RPMI8226 (cell line): ENCODE results near the gene HES5.
"Not testable (repeated sequence)": the region's sequence is repeated elsewhere in the genome, so short reads cannot be mapped to it uniquely, and the experiment has no call there.

ENCODE experiments used
- DNase-seq: peaks from one replicate; pipeline ENCODE4 v3.0.0-alpha.2; 2015

HES5 gene

GRCh38 chr1:2560299-2561073, 30.4 kb upstream of the HES5 start:
- DNase-seq, result no peak

GRCh38 chr1:2559509-2560298, 29.6 kb upstream of the HES5 start:
- DNase-seq, result no peak

GRCh38 chr1:2558861-2559260, 28.8 kb upstream of the HES5 start:
- DNase-seq, result no peak

- no peak for DNase-seq
Measured at GRCh38 chr1:2558420-2558819, 28.4 kb upstream of the HES5 start.

- DNase-seq, result no peak
Measured at GRCh38 chr1:2557482-2558400, 27.7 kb upstream of the HES5 start.

- peak; percentile 71 for DNase-seq
Measured at GRCh38 chr1:2556678-2557481, 26.8 kb upstream of the HES5 start.

- DNase-seq, result peak; percentile 80
Measured at GRCh38 chr1:2556277-2556677, 26.2 kb upstream of the HES5 start, which contains the start of gene TNFRSF14. TNFRSF14 (plus strand) TSS chr1:2556371; CDS start chr1:2556665, 294 bp downstream.

GRCh38 chr1:2555634-2556276, 25.7 kb upstream of the HES5 start:
- peak; percentile 72 for DNase-seq

- peak; percentile 42 for DNase-seq
Measured at GRCh38 chr1:2554621-2555387, 24.7 kb upstream of the HES5 start.

GRCh38 chr1:2553871-2554620, 24.0 kb upstream of the HES5 start:
- no peak for DNase-seq

- not testable (repeated sequence) for DNase-seq
Measured at GRCh38 chr1:2553076-2553475, 23.0 kb upstream of the HES5 start.

- no peak for DNase-seq
Measured at GRCh38 chr1:2552189-2552588, 22.1 kb upstream of the HES5 start.

- DNase-seq, result not testable (repeated sequence)
Measured at GRCh38 chr1:2551544-2551943, 21.5 kb upstream of the HES5 start.

GRCh38 chr1:2550309-2550861, 20.3 kb upstream of the HES5 start:
- not testable (repeated sequence) for DNase-seq

- not testable (repeated sequence) for DNase-seq
Measured at GRCh38 chr1:2549367-2550029, 19.4 kb upstream of the HES5 start.

- DNase-seq, result peak; percentile 96
Measured at GRCh38 chr1:2548068-2548589, 18.1 kb upstream of the HES5 start.

- peak; percentile 64 for DNase-seq
Measured at GRCh38 chr1:2547210-2548067, 17.4 kb upstream of the HES5 start.
